Femur (tissue), 1 donor: ENCODE data around the gene GNB2.
"Not testable (repeated sequence)": the region's sequence is repeated elsewhere in the genome, so short reads cannot be mapped to it uniquely, and the experiment has no call there.

Source experiments
- DNase-seq: peaks from one replicate; pipeline ENCODE4 v3.0.0-alpha.2; 2017

The GNB2 gene

DNA sequence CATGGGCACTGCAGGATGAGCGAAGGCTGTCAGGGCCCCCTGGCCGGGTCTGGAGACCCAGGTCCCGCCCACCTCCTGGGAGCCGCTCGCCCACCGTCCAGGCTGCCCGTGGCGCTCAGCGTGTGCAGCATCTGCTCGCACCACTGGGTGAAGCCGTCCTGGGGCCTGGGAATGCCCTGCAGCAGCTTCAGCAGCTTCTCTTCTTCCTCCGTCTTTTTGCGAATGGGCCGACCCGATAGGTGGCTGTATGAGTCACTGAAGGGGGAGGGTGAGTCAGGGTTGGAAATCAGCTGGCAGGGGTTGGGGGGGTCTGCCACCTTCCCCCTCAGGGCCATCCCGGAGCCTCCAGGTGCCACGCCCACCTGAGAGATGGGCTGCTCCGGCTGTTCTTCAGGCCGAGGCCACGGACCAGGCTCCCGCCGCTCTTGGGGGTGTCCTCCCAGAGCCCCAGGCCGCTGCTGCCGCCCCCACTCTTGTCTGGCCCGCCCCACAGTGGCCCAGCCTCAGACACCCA is 8.7 kb downstream of the GNB2 start:
- no peak for DNase-seq

DNA sequence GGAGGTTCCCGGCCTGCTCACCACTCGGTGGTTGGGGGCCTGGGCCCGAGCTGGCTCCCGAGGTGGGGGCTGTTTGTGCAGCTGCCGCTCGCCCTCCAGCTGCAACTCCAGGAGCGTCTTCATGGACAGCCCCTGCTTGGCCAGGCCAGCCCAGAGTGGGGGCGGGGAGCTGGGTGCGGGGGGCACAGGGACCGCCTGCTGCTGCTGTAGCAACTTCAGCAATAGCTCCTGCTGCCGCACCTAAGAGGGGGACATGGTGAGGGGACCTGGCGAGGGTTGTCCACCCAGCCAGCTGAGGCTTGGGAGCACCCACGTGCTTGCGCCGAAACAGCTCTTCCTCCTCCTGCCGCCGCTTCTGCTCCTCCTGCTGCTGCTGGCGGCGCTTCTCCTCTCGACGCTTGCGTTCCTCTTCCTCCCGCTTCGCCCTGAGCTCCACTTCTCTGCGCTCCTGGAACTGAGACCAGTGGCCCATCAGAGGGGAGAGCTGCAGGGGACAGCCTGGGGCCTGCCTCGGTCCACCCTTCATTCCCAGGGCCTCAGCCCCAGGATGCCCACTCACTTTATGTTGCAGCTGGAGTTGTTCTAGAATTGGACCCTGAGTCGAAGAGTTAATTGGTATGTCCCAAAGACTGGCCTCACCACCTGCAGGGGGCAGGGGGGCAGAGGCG is 9.6 kb downstream of the GNB2 start:
- DNase-seq = peak; percentile 25

DNA sequence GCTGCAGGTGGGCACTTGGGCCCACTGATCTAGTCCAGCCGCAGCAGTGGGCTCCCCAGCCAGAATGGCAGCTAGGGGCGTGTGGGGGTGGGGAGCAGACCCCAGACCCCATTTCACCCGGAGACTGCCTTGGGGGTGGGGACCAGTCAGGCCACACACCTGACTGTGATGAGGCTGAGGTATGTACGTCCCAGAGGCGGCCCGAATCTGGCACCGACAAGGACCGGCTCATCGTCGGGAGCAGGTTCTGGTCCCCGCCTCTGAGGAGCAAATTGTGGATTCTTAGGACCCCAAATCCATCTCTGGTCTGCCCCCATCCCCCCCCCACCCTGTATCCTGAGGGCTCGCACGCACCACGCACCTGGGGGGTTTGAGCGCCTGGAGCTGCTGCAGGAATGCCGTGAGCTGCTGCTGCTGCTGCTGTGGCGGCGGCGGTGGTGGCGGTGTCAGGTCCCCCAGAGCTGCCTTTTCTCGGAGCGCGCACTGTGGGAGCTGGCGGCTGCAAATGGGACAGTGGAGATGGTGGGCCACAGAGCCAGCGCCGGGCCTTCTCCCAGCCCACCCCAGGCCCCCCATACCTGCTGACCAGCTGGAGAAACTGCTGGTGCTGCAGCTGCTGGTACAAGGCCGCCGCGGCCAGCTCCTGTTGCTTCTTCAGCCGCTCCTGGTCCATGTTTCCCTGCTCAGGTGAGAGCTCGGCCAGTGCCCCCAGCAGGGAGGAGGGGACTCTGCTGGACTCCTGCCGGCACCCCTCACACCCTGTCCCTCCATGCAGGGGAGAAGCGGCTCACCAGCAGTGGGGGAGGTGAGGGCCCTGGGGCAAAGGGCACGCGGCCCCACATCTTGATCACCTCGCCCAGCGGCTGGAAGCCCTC is 10.4 kb downstream of the GNB2 start:
- DNase-seq = no peak

DNA sequence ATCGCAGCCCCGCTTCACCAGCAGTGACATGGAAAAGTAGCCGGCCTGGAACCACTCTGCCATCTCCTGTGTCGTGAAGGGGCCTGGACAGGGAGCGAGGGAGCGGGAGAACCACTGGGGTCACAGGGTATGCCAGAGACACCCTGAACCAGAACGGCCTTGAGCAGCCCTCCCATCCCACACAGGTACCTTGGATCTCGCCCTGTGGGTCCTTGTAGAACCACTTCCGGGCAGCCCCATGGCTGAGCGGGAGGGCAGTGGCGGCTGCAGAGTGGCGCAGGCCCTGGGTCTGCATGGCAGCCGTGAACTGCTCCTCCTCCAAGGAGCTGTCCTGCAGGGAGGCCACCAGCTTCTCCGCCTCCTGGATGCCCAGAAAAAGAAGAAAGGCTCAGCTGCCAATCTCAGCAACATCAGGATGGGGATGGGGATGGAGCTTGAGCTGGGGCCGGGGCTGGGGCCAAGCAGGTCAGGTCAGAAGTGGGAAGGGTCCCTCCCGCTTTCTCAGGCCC is 11.0 kb downstream of the GNB2 start:
- no peak for DNase-seq

DNA sequence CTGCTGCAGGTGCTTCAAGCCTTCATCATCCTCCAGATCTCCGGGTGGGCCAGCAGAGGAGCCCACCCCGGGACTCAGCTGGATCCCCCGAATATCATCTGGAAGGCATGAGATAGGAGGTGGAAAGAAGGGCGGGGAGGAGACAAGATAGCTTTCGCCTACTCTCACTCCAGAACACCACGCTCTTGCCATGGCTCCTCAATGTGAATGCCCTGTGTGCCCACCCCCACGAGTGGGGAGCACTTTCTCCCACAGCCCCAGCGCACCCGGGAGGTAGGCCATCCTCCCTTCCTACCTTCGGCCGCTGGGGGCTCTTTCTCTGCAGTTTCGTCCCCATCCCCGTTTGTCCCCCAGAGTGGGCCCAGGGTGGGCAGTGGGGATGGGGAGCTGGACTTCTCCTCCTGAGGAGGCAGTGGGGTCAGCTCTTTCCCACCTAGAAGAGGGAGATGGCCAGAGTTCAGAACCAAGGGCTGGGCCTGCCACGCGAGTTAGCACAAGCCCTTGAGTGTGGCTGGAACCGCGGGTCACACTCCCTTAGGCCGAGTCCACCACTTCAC is 11.6 kb downstream of the GNB2 start:
- no peak for DNase-seq

DNA sequence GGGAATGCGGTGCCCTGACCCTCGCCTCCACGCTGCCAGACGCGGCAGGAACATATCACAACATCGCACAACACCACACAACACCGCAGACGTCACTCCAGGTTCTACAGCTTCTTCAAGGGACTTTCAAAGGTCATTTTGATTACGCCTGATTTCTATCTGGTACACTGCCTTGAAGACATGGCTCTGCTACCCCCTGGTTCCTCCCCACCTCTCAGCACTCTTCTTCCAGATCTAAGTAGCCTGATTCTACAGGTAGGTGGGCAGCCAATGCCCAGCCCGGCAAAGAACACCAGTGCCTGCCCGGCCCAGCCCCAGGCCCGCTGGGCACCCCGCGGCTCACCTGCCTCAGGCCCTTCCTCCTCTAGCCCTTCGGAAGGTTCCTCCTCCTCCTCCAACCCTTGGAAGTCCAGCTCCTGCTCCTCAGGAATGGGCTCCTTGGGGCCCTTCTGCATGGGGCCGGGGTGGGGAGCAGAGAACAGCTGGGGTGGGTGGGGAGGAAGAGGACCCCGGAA is 12.1 kb downstream of the GNB2 start:
- DNase-seq = no peak

DNA sequence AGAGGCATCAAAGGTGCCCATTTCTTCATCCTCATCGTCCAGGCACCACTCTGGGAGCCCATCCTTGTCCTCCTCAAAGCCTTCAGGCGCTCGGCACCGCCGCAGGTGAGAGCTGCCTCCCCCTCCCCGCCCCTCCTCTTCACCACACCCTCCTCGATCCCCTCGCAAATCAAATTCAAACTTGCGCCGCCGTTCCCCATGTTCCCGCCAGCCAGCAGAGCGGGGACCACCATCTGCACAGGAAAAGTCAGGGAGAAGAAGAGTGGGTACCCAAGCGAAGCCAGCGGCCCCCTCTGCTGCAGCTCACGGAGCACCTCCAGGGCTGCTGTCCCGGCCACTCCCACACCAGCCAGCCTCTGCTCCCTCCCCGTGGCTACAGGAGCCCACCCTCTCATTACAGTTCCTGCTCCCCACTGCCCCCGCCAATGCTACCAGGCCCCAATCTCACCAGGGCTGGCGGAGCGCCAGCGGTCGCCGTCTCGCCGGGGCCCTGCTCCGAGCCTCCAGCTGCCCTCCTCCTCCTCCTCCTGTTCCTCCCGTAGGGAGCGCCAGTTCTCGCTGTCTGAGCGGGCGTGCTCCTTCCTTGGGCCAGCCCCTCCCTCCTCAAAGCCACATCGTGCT is 12.8 kb downstream of the GNB2 start:
- DNase-seq = no peak

DNA sequence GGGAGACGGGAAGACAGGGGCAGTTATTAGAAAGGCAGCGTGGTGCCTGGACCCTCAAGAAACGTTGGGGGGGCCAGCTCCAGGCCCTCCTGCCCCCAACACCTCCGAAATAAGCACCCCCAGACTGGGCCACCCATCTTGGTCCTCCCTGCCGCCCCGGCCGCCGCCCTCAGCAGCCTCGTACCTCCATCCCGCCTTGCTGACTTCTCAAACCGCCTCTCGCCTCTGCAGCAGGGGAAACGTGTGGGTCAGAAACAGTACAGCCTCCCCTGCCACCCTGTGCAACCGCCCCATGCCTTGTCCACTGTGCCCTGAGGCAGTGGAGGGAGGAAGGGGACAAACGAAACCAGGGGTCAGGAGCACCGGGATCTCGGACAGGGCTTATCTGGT is 13.3 kb downstream of the GNB2 start:
- DNase-seq = no peak

DNA sequence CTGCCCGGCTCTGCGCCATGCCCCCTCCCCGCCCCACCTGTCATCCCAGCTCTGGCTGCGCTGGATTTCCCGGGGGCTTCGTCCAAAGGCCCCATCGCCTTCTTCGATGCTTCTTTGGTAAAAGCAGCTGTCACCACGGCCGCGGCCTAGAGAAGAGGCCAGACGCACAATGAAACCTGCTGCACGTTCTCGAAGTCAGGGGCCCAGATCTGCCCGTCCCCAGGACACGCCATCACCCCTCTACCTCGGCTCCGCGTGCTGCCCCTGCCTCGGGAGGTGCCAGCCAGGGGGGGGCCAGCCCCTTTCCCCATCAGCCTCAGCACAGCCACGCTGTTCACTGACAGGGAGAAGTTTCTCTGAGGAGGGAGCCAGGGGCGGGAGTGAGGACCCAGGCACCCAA is 13.7 kb downstream of the GNB2 start:
- no peak for DNase-seq

DNA sequence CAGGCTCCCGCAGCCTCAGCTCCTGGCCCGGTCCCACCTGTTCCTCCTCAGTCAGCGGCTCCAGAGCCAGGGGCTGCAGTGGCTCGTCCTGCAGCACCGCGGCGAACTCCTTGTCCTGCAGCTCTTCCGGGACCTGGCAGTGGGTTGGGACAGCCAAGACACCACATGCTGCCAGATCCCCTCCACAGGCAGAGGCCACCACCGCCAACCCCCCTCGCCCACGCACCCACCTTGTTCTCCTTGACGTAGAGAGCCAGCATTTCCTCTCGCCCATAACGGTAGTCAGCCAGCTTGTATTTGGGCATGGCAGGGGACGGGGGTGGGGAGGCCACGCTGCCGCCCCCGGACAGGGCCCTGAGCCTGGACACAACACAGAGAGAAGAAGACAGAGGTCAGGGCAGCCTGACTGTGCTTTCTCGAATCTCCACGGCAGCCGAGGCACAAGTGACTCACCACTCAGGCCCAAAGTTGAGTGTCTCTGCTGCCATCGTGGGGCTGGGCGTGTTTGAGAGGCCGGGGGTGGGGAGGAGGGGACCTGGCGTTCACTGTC is 14.3 kb downstream of the GNB2 start:
- DNase-seq = no peak

DNA sequence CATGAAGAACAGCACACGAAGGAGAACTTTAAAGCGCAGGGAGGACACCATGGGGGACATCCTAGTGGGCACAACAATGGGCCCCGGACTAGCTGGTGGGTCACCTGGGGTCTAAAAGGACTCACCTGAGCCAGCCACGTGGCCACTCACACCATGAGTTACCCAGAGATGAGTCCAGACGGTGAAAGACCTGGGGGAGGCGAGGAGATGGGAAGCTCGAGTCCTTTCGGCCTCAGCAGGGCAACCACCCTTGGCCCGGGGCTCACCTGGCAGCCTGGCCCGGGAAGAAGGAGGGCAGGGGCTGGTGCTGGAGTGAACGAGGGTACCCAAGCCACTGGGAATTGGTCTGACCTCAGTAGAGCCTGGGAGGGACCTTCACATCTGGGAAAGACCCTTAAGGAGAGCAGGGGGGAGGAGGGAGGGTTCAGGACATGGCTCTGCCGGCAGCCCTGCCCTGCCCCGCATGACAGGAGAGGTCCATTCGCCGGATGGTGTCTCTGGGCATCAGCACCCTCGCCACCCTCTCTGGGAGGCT is 14.9 kb downstream of the GNB2 start:
- no peak for DNase-seq

DNA sequence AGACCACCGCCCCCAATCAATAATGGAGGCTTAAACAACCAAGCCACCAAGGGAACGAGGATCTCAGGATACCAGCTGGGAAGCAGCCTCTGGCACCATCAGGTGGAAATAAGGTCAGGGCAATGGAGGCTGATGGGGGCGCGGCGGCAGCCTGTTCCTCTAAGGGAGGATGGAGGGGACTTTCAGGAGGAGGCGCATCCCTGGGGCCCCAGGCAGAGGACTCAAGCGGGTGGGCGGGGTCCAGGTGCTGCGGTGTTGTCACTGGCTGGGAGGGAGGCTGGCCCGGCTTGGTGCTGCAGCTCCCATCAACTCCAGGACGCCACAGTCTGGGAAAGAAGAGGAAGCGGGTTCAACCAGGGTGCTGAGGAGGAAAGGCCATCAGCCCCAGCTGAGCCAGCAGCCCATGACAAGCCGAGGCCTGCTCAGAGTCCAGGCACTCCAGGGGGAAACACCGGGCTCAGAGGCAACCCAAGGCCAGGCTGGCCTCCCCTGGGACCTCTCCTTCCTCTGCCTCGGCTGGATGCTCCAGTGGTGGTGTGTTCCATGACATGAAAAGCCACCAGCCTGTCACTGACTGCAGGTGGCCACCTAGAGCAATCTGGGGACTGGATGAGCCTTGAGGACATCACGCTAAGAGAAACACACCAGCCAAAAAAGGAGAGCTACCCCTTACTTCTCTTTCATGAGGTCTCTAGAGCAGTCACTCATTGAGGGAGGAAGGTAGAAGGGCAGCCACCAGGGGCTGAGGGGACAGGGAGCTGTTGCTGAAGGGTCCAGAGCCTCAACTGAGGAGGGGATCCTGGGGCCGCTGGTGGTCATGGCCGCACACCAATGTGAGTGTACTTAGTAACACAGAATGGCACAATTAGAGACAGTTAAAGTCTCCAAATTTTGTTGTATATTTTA is 15.9 kb downstream of the GNB2 start:
- DNase-seq = no peak

DNA sequence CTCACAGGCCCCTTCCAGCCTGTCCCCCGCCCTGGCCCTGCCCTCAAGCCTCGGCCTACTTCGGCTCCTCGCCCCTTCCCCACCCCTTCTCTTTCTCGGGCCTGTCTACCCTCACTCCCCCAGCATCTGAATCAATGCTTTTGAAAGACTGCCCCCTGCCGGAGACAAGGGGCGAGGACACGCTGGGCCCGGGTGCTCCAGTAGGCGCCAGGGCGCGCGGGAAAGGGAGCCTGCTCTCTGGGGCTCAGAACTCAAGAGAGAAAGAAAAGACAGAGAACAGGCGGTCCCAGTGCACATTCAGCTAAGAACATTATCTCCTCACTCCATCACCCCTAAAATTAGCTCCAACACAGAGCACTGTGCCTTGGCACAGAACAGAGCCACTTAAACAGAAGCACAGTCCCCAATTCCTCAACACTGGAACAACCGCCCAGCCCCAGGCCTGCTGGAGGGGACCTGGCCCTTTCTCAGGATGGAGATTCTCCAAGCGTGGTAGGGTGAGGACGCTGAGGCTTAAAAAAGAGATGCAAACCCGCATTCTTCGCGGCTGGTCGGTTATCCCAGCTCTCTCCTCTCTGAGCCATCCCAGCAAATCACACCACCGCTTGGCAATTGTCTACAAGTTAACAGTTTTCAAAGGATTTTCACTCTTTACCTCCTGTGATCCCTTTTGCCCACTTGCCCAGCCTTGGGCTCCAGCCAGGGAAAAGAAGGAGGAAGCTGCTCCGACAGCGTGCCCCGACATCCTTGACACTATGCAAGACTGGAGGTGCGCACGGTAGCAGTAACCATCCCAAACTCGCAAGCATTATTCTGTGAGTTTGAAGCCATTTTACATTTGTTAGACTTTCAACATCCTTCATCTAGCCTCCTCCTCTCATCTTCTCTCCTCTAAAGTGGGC is 18.4 kb downstream of the GNB2 start:
- peak; percentile 83 for DNase-seq

DNA sequence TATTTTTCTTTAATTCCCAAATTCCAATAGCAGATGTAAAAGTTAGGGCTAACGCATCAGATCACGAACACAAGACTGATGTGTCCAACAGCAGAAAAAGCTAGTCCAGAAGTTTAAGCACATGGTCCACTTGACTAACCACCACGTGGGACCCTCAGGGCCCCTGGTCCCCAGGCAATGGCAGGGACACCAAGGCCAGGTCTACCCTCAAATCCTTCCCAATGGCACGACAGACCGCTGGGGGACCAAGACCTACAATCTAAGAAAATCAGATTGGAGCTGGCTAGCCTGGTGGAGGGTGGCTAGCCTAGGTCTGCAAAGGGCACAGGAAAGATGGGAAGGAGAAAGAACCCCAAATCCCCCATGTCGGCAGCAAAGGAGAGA is 19.0 kb downstream of the GNB2 start:
- DNase-seq = no peak

DNA sequence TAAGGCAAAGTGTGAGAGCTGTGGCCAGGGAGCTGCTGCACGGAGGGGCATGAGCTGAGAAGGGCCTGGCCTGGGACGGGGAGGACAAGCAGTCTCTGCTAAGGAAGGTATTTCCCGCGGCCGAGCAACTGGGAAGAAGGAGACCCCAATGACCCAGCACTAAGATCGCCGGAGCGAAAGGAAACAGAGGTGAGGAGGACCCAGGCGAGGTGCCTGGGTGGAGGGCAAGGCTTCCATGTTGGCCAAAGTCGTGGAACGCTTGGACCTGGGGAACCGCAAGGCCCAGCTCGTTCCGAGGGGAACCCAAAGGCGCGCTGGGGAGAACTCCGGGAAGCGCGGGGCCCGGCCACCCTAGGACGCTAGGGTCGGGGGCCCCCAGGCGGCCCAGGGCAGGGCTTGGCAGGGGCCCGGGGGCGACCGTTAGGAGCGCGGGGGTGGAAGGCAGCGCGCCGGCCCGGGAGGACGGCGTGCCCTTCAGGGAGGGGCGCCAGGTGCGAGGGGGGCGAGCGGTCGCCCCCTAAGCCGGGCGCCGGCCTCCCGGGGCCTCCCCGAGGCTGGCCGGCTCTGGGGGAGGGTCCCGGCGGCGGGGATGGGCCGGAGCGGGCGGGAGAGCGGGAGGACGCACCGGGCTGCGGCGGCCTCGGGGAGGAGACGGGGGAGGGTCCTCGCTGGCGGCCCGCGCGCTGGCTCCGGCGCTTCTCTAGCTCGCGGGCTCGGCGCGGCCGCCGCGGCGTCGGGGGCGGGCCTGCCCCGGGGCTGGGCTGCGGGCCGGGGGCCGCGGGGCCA is 20.0 kb downstream of the GNB2 start:
- no peak for DNase-seq

DNA sequence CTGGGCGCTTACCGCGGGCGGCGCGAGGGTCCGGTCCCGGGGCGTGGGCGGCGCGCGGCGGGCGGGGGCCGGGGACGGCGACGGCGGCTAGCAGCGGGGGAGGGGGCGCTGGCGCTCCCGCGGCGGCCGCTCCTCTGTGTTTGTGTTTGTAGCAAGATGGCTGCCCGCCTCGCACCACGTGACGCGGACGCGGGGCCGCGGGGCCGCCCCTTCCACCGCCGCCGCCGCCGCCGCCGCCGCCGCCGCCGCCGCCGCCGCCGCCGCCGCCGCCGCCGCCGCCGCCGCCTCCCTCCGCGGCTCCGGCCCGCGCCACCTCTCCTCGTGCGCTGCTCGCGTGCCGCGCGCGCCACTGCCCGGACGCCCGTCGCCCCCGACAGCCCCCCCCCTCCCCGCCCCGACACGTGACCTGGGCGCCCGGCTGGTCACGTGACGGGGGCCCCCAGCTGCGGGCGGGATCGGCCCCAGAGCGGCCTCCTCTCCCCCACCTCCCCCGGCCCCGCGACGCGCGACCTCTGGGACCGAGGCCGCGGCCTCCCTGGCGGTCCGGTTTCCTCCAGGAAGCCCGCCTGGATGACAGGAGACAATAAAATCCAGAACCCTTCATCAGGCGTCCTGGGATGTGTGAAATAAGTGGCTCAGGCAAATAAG is 20.7 kb downstream of the GNB2 start, which contains the start of gene GIGYF1:
Gene GIGYF1, minus strand, starts transcription at position 153 of the 648 bp plus-strand sequence. CDS start 6,012 bp downstream, outside the sequence.
- peak; percentile 82 for DNase-seq

DNA sequence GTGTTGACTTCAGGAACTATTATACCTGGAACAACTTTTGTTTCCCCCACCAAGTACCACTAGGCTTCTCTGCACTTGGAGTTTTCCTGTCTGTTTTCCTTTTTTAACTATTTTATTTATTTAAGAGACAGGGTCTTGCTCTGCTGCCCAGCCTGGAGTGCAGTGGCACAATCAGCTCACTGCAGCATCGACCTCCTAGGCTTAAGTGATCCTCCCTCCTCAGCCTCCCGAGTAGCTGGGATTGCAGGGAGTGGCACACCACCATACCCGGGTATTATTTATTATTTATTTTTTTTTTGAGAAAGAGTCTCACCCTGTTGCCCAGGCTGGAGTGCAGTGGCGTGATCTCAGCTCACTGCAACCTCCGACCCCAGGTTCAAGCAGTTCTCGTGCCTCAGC is 22.6 kb downstream of the GNB2 start:
- no peak for DNase-seq

DNA sequence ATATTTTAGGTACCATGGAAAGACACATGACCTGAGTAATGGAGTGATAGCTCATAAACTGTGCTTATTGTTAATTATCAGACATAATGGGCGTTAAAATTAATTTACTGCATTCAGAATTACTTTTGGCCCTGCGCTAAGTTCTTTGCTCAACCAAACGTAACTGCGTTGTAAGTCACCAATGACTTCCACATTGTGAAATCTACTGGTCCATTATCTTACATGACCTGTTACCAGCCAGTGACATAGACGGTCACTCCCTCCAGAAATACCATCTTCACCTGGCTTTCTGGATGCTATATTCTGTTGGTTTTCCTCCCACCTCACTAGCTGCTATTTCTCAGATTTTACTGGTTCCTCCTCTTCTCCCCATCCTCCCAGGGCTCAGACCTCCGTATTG is 25.5 kb downstream of the GNB2 start:
- no peak for DNase-seq

DNA sequence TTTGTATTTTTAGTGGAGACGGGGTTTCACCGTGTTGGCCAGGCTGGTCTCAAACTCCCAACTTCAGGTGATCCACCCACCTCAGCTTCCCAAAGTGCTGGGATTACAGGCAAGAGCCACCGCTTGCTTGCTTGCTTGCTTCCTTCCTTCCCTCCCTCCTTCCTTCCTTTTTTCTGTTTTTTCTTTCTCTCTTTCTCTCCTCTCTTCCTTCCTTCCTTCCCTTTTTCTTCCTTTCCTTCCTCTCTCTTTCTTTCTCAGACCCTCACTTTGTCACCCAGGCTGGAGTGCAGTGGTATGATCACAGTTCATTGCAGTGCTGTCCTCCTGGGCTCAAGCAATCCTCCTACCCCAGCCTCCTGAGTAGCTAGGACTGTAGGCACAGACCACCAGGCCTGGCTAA is 27.5 kb downstream of the GNB2 start:
- not testable (repeated sequence) for DNase-seq
